HL-60 (cell line): ENCODE measurements around the gene MYOZ3.

Source experiments
- CTCF ChIP-seq: IDR thresholded peaks from one replicate; pipeline ENCODE4 v1.5.1; 2011; ENCODE audit warnings: low read length, control low read depth, inconsistent platforms; ENCODE audit not compliant: insufficient read depth
- POLR2AphosphoS5 ChIP-seq: IDR thresholded peaks from 2 replicates; pipeline ENCODE4 v1.6.1; 2012; ENCODE audit warnings: low read depth
- REST ChIP-seq: IDR thresholded peaks from 2 replicates; pipeline ENCODE4 v1.6.1; 2012; ENCODE audit warnings: low read depth; ENCODE audit not compliant: insufficient replicate concordance
- SPI1 ChIP-seq: IDR thresholded peaks from 2 replicates; pipeline ENCODE4 v1.6.1; 2012; ENCODE audit warnings: low read depth, mild to moderate bottlenecking, borderline replicate concordance

- TF ChIP-seq CTCF (no peak), SPI1 (no peak), POLR2AphosphoS5 (no peak), REST (no peak)
These were observed 11.7 kb upstream of the MYOZ3 start for GRCh38 chr5:150649108-150650020.
